Fibroblast of skin of right biceps (primary cell): Measurements from ENCODE around the gene HMGCR.

Source experiments
- DNase-seq: peaks from one replicate; pipeline ENCODE4 v3.0.0-alpha.2; 2013

The HMGCR gene

GRCh38 chr5:75341934-75342333 is 4.9 kb downstream of the HMGCR start:
- DNase-seq, result no peak

GRCh38 chr5:75342836-75343235 is 5.8 kb downstream of the HMGCR start:
- DNase-seq, result peak; percentile 36

GRCh38 chr5:75348241-75348640 is 11.2 kb downstream of the HMGCR start:
- peak; percentile 19 for DNase-seq

GRCh38 chr5:75349663-75350062 is 12.6 kb downstream of the HMGCR start:
- no peak for DNase-seq

GRCh38 chr5:75351139-75351926 is 14.3 kb downstream of the HMGCR start:
- DNase-seq, result no peak

- no peak for DNase-seq
Measured at GRCh38 chr5:75355236-75355635, 18.2 kb downstream of the HMGCR start.

GRCh38 chr5:75356719-75357118 is 19.7 kb downstream of the HMGCR start:
- DNase-seq, result no peak

- peak; percentile 7 for DNase-seq
Measured at GRCh38 chr5:75358117-75358516, 21.1 kb downstream of the HMGCR start.

GRCh38 chr5:75361310-75361709 is 24.3 kb downstream of the HMGCR start:
- DNase-seq, result no peak

- DNase-seq, result no peak
Measured at GRCh38 chr5:75362474-75362975, 25.5 kb downstream of the HMGCR start.

- no peak for DNase-seq
Measured at GRCh38 chr5:75363111-75363510, 26.1 kb downstream of the HMGCR start.

GRCh38 chr5:75363726-75364495 is 26.9 kb downstream of the HMGCR start:
- no peak for DNase-seq

GRCh38 chr5:75364571-75365280 is 27.7 kb downstream of the HMGCR start:
- no peak for DNase-seq

- DNase-seq, result no peak
Measured at GRCh38 chr5:75365740-75366139, 28.7 kb downstream of the HMGCR start.

GRCh38 chr5:75366787-75367186 is 29.8 kb downstream of the HMGCR start:
- no peak for DNase-seq

- peak; percentile 44 for DNase-seq
Measured at GRCh38 chr5:75367401-75367800, 30.4 kb downstream of the HMGCR start.

GRCh38 chr5:75368391-75368790 is 31.4 kb downstream of the HMGCR start:
- peak; percentile 49 for DNase-seq

- no peak for DNase-seq
Measured at GRCh38 chr5:75373862-75374261, 36.8 kb downstream of the HMGCR start.

GRCh38 chr5:75374394-75374814 is 37.4 kb downstream of the HMGCR start:
- DNase-seq, result no peak

- no peak for DNase-seq
Measured at GRCh38 chr5:75375414-75375813, 38.4 kb downstream of the HMGCR start.

- DNase-seq, result no peak
Measured at GRCh38 chr5:75380099-75380498, 43.1 kb downstream of the HMGCR start.

- DNase-seq, result no peak
Measured at GRCh38 chr5:75381456-75381855, 44.4 kb downstream of the HMGCR start.

GRCh38 chr5:75384218-75384617 is 47.2 kb downstream of the HMGCR start:
- DNase-seq, result no peak
